IPS DF 19.7 (cell line): ENCODE results near the gene DNAJC5.
"Not testable (repeated sequence)": the region's sequence is repeated elsewhere in the genome, so short reads cannot be mapped to it uniquely, and the experiment has no call there.

Experiments
- DNase-seq: peaks from one replicate; pipeline ENCODE4 v3.0.0-alpha.2; 2013; ENCODE audit warnings: low read depth, low spot score

DNAJC5 gene

GRCh38 chr20:63861365-63861934, 33.5 kb upstream of the DNAJC5 start, which contains the start of gene ABHD16B:
Gene ABHD16B, plus strand, starts transcription at chr20:63861498. Its CDS starts 43 bp downstream, at chr20:63861541.
- DNase-seq, result no peak

GRCh38 chr20:63861981-63862901, 32.7 kb upstream of the DNAJC5 start:
- no peak for DNase-seq

- no peak for DNase-seq
Observed at GRCh38 chr20:63863021-63863797, 31.7 kb upstream of the DNAJC5 start.

- no peak for DNase-seq
Observed at GRCh38 chr20:63863798-63864544, 31.0 kb upstream of the DNAJC5 start.

GRCh38 chr20:63864545-63864977, 30.4 kb upstream of the DNAJC5 start:
- DNase-seq, result no peak

GRCh38 chr20:63864978-63865640, 29.8 kb upstream of the DNAJC5 start, which contains the start of gene TPD52L2:
Gene TPD52L2, plus strand, starts transcription at chr20:63865270. Its CDS starts 96 bp downstream, at chr20:63865366.
- peak; percentile 99 for DNase-seq

- DNase-seq, result not testable (repeated sequence)
Observed at GRCh38 chr20:63867042-63867441, 27.9 kb upstream of the DNAJC5 start.

GRCh38 chr20:63868264-63868663, 26.7 kb upstream of the DNAJC5 start:
- no peak for DNase-seq

GRCh38 chr20:63873477-63873971, 21.4 kb upstream of the DNAJC5 start:
- no peak for DNase-seq

GRCh38 chr20:63874241-63874640, 20.7 kb upstream of the DNAJC5 start:
- not testable (repeated sequence) for DNase-seq

- DNase-seq, result no peak
Observed at GRCh38 chr20:63876489-63877036, 18.4 kb upstream of the DNAJC5 start.

- DNase-seq, result no peak
Observed at GRCh38 chr20:63877755-63878470, 17.0 kb upstream of the DNAJC5 start.

- DNase-seq, result no peak
Observed at GRCh38 chr20:63878899-63879663, 15.8 kb upstream of the DNAJC5 start.

GRCh38 chr20:63880901-63881300, 14.0 kb upstream of the DNAJC5 start:
- not testable (repeated sequence) for DNase-seq

- DNase-seq, result no peak
Observed at GRCh38 chr20:63881451-63882226, 13.3 kb upstream of the DNAJC5 start.

GRCh38 chr20:63882257-63883200, 12.4 kb upstream of the DNAJC5 start:
- DNase-seq, result no peak

GRCh38 chr20:63883201-63883593, 11.7 kb upstream of the DNAJC5 start:
- no peak for DNase-seq
